Dedifferentiated amniotic fluid mesenchymal stem cell (primary cell): ENCODE data around the gene DNA2.
A peak's percentile ranks its signal among the peaks of the same experiment; 100 is the strongest.
"Not testable (repeated sequence)": the region's sequence is repeated elsewhere in the genome, so short reads cannot be mapped to it uniquely, and the experiment has no call there.

Experiments used
- DNase-seq: peaks from one replicate; pipeline ENCODE4 v3.0.0-alpha.2; 2016; ENCODE audit errors: extremely low spot score

Gene DNA2

DNA sequence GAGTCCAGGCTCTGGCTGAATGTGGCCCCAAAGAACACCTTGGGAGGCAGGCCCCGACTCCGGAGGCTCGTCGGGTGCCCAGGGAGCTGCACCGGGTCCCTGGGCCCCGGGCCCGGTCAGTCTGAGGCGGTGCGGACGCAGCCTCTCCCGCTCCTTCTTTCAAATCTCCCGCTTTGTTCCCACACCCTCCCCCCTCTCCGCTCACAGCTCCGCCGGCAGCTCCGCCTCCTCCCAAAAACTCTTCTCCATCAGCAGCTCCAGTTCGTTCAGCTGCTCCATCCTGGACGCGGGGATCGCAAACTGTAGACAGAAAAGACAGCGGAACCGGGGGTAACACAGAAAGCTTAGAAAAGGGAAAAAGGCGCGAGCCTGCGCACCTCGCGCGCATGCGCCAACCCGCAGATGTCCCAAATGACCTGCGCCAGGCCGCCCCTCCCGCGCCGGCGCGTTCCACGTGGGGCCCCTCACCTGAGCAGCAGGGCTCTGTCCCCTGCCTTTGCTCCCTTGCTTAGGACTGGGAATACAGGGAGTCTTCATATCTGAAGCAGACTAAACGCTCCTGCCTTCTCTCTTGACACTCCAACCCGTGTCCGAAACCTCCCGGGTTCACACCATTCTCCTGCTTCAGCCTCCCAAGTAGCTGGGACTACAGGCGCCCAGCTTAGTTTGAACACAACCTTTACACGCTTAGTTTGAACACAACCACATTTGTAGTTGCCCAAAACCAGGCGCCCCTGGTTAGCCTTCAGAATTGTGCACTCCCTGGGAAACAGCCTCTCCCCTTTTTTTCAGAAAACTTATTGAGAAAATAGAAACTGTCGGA lies at the start of gene DNA2:
TSS of gene DNA2 (minus strand) at position 388 of the 823 bp plus-strand sequence. CDS start at position 279, 109 bp downstream.
- DNase-seq: peak; percentile 20

GRCh38 chr10:68518609-68519008 lies 46.8 kb upstream of the DNA2 start:
- not testable (repeated sequence) for DNase-seq

DNA sequence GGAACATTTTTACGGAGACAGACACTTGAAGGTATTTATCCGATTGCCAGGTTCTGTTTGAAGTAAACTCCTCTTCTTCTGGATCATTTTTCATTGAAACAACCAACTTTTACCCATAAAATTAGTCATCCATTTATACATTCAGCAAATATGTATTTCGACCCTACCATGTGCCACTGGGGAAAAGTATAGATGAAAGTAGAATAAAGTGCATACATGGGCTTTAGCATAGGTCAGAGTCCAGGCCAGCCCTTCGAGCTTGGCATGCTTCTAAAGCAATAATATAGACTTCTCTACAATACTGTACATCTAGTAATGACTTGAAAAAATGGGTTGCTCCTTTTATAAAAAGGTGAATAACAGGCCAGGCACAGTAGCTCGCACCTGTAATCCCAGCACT lies 45.4 kb upstream of the DNA2 start:
- DNase-seq: no peak

- peak; percentile 19 for DNase-seq
Observed at GRCh38 chr10:68516766-68517165, 45.0 kb upstream of the DNA2 start.

- DNase-seq: not testable (repeated sequence)
Observed at GRCh38 chr10:68516216-68516615, 44.4 kb upstream of the DNA2 start.

DNA sequence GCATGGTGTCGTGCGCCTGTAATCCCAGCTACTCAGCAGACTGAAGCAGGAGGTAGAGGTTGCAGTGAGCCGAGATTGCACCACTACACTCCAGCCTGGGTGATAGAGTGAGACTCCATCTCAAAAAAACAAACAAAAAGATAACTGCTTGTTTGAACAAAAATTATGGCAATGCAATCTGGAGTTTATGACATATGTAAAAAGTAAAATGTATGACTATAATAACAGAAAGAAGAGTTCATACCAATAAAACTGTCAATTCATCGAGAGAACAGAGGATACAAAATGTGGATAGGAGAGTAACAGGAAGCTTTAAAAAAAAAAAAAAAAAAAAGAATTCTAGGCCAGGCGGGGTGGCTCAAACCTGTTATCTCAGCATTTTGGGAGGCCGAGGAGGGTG lies 36.3 kb upstream of the DNA2 start:
- DNase-seq: no peak

DNA sequence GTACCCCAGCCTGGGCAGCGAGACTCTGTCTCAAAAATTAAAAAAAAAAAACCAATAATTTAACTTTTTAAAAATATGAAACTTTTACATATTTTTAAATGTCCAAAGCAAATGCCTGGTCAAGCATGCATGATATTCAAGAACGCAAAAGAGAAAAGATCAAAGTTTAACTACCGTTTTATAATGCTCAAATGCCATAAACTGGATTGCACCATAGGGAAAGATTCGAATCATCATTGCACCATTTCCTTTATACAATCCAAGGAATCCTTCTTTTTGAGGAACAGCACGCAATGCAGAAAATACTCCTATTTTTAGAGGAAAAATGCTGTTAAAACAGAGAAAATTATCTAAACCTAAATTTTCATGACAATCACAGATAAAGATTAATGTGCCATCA lies 34.6 kb upstream of the DNA2 start:
- no peak for DNase-seq

GRCh38 chr10:68502846-68503245 lies 31.1 kb upstream of the DNA2 start:
- DNase-seq: no peak

DNA sequence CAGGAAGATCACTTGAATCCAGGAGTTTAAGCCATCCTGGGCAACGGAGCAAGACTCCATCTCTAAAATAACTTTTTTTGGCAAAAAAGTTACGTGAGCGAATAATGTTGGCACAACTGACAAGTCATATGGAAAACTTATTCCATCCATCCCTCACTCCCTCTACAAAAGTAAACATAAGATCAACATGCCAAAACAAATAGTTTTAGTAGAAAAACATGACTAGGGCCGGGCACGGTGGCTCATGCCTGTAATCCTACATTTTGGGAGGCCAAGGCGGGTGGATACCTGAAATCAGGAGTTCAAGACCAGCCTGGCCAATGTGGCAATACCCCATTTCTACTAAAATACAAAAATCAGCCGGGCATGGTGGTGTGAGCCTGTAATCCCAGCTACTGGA lies 29.9 kb upstream of the DNA2 start:
- no peak for DNase-seq

DNA sequence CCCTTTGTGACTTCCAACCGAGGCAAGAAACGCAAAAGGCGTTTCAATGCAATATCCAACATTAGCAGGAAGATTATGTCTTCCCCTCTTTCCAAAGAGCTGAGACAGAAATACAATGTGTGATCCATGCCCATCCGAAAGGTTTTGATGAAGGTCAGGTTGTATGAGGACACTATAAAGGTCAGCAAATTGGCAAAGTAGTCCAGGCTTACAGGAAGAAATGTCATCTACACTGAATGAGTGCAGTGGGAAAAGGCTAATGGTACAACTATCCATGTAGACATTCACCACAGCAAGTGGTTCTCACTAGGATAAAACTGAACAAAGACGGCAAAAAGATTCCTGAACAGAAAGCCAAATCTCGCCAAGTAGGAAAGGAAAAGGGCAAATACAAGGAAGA lies 27.8 kb upstream of the DNA2 start:
- no peak for DNase-seq

DNA sequence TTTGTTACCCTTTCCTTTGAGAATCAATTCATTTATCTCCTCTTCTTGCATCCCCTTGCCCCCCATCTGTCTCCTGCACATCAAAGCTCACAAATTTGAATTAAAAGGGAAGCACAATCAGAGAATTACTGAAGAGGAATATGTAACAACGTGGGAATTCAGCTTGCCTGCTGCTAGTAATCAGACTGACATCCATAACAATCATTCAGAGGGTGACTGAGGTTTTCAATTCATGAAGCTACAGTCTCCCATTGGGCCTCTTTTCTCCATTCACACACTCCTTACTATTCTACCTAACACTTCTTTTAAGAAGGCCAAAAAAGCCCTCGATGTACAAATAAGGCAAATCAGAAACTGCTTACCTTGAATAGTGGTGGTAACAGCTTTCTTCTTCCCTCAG lies 24.3 kb upstream of the DNA2 start:
- no peak for DNase-seq

GRCh38 chr10:68492118-68492517 lies 20.3 kb upstream of the DNA2 start:
- no peak for DNase-seq

DNA sequence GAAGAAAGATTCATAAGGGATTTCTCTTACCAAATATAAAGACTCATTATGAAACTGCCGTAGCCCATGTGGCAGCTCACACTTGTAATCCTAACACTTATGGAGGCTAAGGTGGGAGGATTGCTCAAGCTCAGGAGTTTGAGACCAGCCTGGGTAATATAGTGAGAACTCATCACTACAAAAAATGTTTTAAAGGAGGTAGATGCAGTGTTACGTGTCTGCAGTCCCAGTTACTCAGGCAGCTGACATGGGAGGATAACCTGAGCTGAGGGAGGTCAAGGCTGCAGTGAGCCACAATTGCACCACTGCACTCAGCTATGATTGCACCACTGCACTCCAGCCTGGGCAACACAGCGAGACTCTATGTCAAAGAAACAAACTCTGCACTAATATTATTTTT lies 18.1 kb upstream of the DNA2 start:
- DNase-seq: no peak

GRCh38 chr10:68474021-68474420 lies 2.2 kb upstream of the DNA2 start:
- DNase-seq: no peak

GRCh38 chr10:68471063-68471585 lies 649 bp downstream of the DNA2 start:
- DNase-seq: no peak

- no peak for DNase-seq
Observed at GRCh38 chr10:68470300-68470699, 1.5 kb downstream of the DNA2 start.

DNA sequence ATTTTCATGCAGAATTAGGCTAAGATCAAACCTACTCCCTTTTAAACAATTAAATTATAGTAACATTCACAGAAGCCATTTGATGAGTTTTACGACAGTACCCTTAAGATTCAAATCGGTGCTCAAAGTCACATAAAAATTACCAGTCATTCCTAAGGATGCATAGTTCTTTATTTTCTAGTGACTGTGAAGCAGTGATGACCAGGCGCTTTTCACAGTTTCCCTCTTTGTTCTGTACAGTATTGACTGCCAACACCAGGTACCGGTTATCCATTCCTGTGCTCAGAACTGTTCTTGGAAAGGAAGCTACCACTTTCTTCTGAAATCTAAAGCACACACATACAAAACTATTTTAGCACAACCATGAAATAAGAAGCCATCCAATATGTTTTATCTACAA lies 1.9 kb downstream of the DNA2 start:
- DNase-seq: no peak

GRCh38 chr10:68464729-68465128 lies 7.0 kb downstream of the DNA2 start:
- not testable (repeated sequence) for DNase-seq

DNA sequence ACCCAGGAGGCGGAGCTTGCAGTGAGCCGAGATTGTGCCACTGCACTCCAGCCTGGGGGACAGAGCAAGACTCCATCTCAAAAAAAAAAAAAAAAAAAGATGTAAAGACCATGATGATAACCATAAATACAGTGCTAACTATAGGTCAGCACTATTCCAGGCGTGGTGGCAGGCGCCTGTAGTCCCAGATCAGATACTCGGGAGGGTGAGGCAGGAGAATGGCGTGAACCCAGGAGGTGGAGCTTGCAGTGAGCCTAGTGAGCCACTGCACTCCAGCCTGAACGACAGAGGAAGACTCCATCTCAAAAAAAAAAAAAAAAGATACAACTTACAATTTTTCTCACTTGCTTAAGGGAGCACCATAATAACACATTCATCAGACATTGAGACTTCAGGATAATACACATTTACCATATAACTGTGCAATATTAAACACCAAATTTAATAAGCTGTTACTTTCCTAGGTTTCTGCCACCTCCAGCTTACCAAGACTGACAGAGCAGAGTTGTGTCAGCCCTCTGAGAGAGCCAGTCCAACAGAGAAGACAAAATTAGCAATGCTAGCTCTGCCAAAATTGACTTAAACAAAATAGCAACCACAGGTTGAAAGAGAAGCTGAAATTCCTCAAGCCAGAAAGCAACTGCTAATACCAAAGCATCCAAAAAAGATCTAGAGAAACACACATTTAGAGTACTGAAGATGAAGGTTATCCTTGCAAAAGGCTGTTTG lies 8.2 kb downstream of the DNA2 start:
- no peak for DNase-seq

GRCh38 chr10:68462536-68462935 lies 9.2 kb downstream of the DNA2 start:
- no peak for DNase-seq

- DNase-seq: no peak
Observed at GRCh38 chr10:68461032-68461431, 10.7 kb downstream of the DNA2 start.

DNA sequence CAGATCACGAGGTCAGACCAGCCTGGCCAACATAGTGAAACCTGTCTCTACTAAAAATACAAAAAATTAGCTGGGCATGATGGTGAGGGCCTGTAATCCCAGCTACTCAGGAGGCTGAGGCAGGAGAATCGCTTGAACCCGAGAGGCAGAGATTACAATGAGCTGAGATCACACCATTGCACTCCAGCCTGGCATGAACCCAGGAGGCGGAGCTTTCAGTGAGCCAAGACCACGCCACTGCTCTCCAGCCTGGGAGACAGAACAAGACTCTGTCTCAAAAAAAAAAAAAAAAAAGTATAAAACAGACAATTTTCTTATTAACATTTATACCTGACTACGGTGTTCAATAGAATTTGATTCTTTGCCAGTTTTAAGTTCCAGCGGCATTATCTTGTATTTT lies 22.1 kb downstream of the DNA2 start:
- DNase-seq: not testable (repeated sequence)

DNA sequence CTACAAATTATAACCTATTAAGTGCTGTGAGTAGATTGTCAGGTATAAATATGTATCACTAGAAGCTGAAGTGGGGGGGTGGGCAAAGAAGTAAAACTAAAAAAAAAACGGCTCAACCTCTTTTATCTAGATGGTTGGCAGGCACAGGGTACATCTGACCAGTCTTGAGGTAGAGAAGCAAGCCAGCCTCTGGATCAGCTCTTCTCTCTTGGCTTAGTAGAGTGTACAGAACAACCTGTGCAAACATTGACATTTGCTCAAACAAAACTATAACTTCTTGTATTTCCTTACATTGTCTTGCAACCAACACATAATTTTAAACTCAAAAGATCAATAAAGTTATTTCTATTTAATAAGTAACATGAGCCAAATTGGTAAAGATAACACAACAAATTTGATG lies 25.6 kb downstream of the DNA2 start:
- no peak for DNase-seq
